CD4-positive, alpha-beta T cell treated with Interferon alpha-2 for 1 hour (primary cell): Measurements from ENCODE around the gene CD28.
"Not testable (repeated sequence)": the region's sequence is repeated elsewhere in the genome, so short reads cannot be mapped to it uniquely, and the experiment has no call there.

Source experiments
- DNase-seq, 2 donors: peaks; one replicate each; pipeline ENCODE4 v3.0.0-alpha.2; 2020 to 2022

CD28 gene

GRCh38 chr2:203750346-203751068, 44.1 kb downstream of the CD28 start:
- no peak for DNase-seq

GRCh38 chr2:203751685-203752271, 45.3 kb downstream of the CD28 start:
- no peak for DNase-seq

- DNase-seq: no peak
Observed at GRCh38 chr2:203756161-203756560, 49.7 kb downstream of the CD28 start.

DNA sequence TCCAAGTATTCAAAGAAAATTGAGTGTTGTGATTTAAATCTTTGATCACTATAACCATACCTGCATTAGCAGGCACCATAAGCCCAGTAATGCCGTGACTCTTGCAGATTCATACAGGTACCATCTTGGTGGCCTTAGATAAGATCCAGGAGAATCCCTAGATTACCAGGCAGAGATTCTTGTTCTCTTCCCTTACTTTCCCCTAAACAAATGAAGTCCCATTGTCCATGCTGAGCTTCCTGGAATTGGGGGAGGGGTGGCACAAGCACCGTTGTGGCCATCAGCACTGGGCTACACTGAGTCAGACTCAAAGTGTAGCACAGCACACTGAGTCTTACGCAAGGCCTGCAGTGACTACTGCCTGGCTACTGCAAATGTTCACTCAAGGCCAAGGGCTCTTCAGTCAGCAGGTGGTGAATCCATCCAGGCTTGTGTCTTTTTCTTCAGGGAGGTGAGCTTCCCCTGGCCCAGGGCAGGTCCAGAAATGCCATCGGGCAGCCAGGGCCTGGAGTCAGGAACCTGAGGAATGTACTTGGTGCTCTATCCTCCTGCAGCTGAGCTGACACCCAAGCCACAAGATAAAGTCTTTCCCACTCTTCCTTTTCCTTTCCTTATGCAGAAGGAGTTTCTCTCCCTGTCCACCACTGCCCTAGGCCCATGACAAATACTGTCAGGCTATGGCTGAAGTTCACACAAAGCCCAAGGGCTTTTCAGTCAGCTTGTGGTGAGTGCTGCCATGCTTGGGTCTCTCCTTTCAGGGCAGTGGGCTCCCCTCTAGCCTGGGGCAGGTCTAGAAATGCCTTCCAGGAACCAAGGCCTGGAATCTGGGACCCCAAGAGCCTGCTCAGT, 52.6 kb downstream of the CD28 start:
- DNase-seq: no peak

DNA sequence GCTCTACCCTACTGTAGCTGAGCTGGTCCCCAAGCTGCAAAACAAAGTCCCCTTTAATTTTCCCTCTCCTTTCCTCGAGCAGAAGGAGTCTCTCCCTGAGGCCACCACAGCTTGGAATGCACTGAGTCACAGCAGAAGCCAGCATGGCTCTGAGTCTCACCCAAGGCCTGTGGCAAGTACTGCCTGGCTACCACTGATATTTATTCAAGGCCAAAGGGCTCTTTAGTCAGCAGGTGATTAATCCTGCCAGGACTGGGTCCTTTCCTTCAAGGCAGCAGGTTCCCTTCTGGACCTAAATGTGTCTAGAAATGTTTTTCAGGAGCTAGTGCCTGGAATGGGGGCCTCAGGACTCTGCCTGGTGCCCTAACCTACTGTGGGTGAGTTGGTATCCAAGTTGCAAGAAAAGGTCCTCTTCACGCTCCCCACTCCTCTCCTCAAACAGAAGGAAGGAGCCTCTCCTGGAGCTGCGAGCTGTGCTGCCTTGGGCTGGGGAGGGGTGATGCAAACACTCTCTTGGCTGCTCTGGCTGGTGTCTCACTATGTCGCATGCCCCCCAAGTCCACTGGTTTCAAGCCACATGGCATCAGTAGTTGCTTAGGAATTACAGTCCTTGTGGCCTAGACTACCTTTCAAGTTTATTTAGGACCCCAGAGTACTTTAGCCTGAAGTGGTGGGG, 53.4 kb downstream of the CD28 start:
- no peak for DNase-seq

- DNase-seq: no peak
Observed at GRCh38 chr2:203761121-203761520, 54.7 kb downstream of the CD28 start.

GRCh38 chr2:203763241-203763937, 57.0 kb downstream of the CD28 start:
- no peak for DNase-seq

- no peak for DNase-seq
Observed at GRCh38 chr2:203763938-203764664, 57.7 kb downstream of the CD28 start.

DNA sequence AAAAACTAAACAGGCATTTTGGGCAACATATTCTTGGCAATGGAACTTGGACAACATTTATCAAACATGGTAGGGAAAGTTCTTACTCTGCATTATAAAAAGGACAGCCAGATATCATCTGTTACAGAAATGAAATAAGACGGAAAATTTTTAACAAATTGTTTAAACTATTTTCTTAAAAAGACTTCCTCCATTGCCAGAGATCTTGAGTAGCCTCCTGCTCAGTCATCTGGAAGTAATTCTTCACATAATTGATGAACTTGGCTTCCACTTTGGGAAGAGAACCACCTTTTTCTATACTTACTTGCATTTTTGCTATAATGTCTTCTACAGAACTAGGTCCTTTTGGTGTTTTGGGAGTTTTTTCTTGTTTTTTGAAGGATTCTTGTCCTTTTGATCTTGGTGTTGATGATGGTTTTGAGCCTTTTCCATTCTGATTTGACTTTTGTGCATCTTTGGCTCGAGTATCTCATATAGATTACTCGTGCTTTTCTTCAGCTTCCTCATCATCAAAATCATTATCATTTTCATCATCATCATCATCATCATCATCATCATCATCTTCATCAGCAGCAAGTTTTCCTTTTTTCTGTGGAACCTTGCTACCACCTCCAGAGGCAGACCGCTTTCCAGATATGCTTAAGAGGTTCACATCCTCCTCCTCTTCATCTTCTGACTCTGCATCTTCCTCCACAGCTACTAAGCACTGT, 66.2 kb downstream of the CD28 start:
- DNase-seq: no peak

- DNase-seq: no peak
Observed at GRCh38 chr2:203774760-203775159, 68.3 kb downstream of the CD28 start.

- DNase-seq: no peak
Observed at GRCh38 chr2:203775684-203776083, 69.2 kb downstream of the CD28 start.

- DNase-seq: no peak
Observed at GRCh38 chr2:203777030-203777429, 70.6 kb downstream of the CD28 start.

DNA sequence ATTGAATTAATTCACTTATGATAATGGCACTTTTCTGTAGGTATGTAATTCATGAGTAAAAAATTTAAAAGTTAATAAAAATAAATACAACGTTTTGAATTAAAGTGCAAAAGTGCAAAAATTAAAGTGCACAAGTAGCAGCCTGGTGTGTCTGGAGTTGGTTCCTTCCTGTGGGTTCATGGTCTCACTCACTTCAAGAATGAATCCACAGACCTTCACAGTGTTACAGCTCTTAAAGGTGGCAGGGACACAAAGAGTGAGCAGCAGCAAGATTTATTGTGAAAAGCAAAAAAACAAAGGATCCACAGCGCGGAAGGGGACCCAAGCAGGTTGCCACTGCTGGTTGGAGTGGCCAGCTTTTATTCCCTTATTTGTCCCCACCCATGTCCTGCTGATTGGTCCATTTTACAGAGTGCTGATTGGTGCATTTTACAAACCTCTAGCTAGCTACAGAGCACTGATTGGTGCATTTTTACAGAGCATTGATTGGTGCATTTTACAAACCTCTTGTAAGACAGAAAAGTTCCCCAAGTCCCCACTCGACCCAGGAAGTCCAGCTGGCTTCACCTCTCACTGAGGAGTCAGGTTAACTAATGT, 73.1 kb downstream of the CD28 start:
- DNase-seq: peak in 1 of 2 donors; percentile 12

DNA sequence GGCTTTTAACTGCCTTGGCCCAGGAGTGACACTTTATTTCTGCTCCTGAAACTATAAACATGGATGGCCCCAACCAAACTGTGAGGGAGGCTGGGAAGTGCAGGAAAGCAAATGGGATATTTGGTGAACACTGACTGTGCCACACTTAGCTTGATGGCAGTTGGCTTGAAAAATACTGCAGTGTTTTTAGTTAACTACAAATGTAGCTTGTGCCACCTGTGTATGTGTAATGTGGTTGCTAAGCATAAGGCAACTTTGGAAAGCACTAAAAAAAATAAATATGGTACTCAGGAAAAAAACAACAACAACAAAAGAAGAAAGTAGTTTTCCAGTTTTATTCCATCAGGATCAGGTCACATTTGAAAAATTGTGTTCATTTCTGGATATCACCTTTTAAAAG, 73.8 kb downstream of the CD28 start:
- DNase-seq: no peak

- DNase-seq: no peak
Observed at GRCh38 chr2:203781151-203781550, 74.7 kb downstream of the CD28 start.

- peak; percentile 65 to 81 for DNase-seq
Observed at GRCh38 chr2:203782262-203782976, 76.0 kb downstream of the CD28 start.

GRCh38 chr2:203783496-203784203, 77.2 kb downstream of the CD28 start:
- no peak for DNase-seq

- DNase-seq: not testable (repeated sequence)
Observed at GRCh38 chr2:203784710-203785270, 78.4 kb downstream of the CD28 start.
